B cell (primary cell): Measurements from ENCODE around the gene TUBB8. TPM values are rescaled to one million over a fixed set of nuclear protein-coding genes. Genes with fewer than 3 reads are reported as not detected.

Experiments used
- ATAC-seq: fragments of 200-7000 bp; cut with Tn5 transposase; one replicate; pipeline ENCODE4 v1.10.0; 2021; ENCODE audit warnings: low read depth, mild to moderate bottlenecking, moderate number of reproducible peaks, moderate library complexity
- CTCF ChIA-PET: fragments of 350-600 bp; sonication (Branson Sonifier 250); formaldehyde crosslinking; loops from one replicate; lab custom pipeline; 2021; ENCODE audit warnings: antibody characterized with exemption, inconsistent platforms; lab: Charles Lee
- POLR2A ChIA-PET: fragments of 350-600 bp; sonication (Branson Sonifier 250); formaldehyde crosslinking; loops from one replicate; lab custom pipeline; 2021; ENCODE audit warnings: antibody characterized with exemption; lab: Charles Lee
- DNase-seq: peaks from one replicate; pipeline ENCODE4 v3.0.0; 2013
- H2AFZ ChIP-seq: 2 replicates; pipeline ENCODE4 v1.6.1; 2012; ENCODE audit warnings: mild to moderate bottlenecking, low read depth, low read length; ENCODE audit not compliant: insufficient read depth, poor library complexity, severe bottlenecking
- H3K27ac ChIP-seq, 2 donors: 1 replicate in 1 of 2; 2 replicates in 1 of 2; pipeline ENCODE4 v1.5.1; 2012 to 2013; ENCODE audit warnings: low read length in 2 of 2, mild to moderate bottlenecking in 2 of 2, moderate library complexity in 1 of 2
- H3K27me3 ChIP-seq, 4 experiments: fragments of 200-600 bp in 1 of 4; sonication (generic) in 1 of 4; replicated peaks in 1 of 4; 1 replicate in 2 of 4; 2 replicates in 2 of 4; pipeline versions ENCODE4 v1.6.1 to v1.7.0; 2013 to 2016; ENCODE audit warnings: low read length in 3 of 4, mild to moderate bottlenecking in 2 of 4, mixed read lengths in 1 of 4, moderate library complexity in 1 of 4; ENCODE audit not compliant: insufficient read depth in 4 of 4, control insufficient read depth in 3 of 4; ENCODE audit errors: control extremely low read depth in 1 of 4
- H3K36me3 ChIP-seq, 2 experiments: replicated peaks in 1 of 2; 1 replicate in 1 of 2; 2 replicates in 1 of 2; pipeline versions ENCODE4 v1.6.1 to v1.7.1; 2013; ENCODE audit warnings: low read length in 1 of 2; ENCODE audit not compliant: insufficient read depth in 2 of 2, control insufficient read depth in 1 of 2; ENCODE audit errors: control extremely low read depth in 1 of 2, extremely low read depth in 1 of 2
- H3K4me1 ChIP-seq, 2 donors: fragments of 200-600 bp in 1 of 2; sonication (generic) in 1 of 2; 1 replicate in 1 of 2; 2 replicates in 1 of 2; pipeline versions ENCODE4 v1.5.1 to v1.6.1; 2013 to 2017; ENCODE audit warnings: low read length in 2 of 2; ENCODE audit not compliant: control insufficient read depth in 2 of 2, insufficient read depth in 2 of 2
- H3K4me2 ChIP-seq: replicated peaks from 2 replicates; pipeline ENCODE3; 2012; ENCODE audit warnings: mild to moderate bottlenecking, low read depth, low read length; ENCODE audit not compliant: poor library complexity, severe bottlenecking
- H3K4me3 ChIP-seq, 5 experiments: fragments of 200-600 bp in 1 of 5; sonication (generic) in 1 of 5; 1 replicate in 3 of 5; 2 replicates in 2 of 5; pipeline versions ENCODE4 v1.5.1 to v1.7.0; 2011 to 2016; ENCODE audit warnings: low read length in 4 of 5, mild to moderate bottlenecking in 4 of 5, low read depth in 2 of 5, control low read depth in 1 of 5, moderate library complexity in 1 of 5; ENCODE audit not compliant: insufficient read depth in 1 of 5; ENCODE audit errors: control extremely low read depth in 1 of 5, extremely low read depth in 1 of 5
- H3K79me2 ChIP-seq: fragments of 200-600 bp; sonication (generic); one replicate; pipeline ENCODE4 v1.6.0; 2016; ENCODE audit warnings: low read length; ENCODE audit not compliant: control insufficient read depth, insufficient read depth
- H3K9ac ChIP-seq: fragments of 200-600 bp; sonication (generic); 2 replicates; pipeline ENCODE4 v1.6.1; 2017; ENCODE audit warnings: mild to moderate bottlenecking, low read length, moderate library complexity
- H3K9me3 ChIP-seq, 3 donors: one replicate each; pipeline versions ENCODE4 v1.6.1 to v1.7.1; 2013; ENCODE audit warnings: low read length in 2 of 3; ENCODE audit not compliant: control insufficient read depth in 2 of 3, insufficient read depth in 1 of 3; ENCODE audit errors: control extremely low read depth in 1 of 3
- H4K20me1 ChIP-seq: 2 replicates; pipeline ENCODE4 v1.6.0; 2012; ENCODE audit warnings: mild to moderate bottlenecking, low read length; ENCODE audit not compliant: insufficient read depth, control insufficient read depth, poor library complexity, severe bottlenecking
- H3K27ac Mint-ChIP-seq: one replicate; pipeline ENCODE4 v1.8.0; 2021; ENCODE audit warnings: mixed read lengths
- H3K27me3 Mint-ChIP-seq: one replicate; pipeline ENCODE4 v1.8.0; 2021; ENCODE audit warnings: mixed read lengths
- H3K4me1 Mint-ChIP-seq: one replicate; pipeline ENCODE4 v1.8.0; 2021; ENCODE audit warnings: mixed read lengths
- H3K4me3 Mint-ChIP-seq: one replicate; pipeline ENCODE4 v1.8.0; 2021; ENCODE audit warnings: mixed read lengths
- H3K9me3 Mint-ChIP-seq: one replicate; pipeline ENCODE4 v1.8.0; 2022; ENCODE audit warnings: mixed read lengths; ENCODE audit not compliant: insufficient read depth
- CTCF ChIP-seq: fragments of 200-600 bp; IDR thresholded peaks from one replicate; pipeline ENCODE4 v1.8.0; 2022; ENCODE audit warnings: antibody characterized with exemption, mild to moderate bottlenecking
- EZH2 ChIP-seq: IDR thresholded peaks from 2 replicates; pipeline ENCODE4 v1.6.1; 2012; ENCODE audit warnings: borderline replicate concordance, low read depth, mild to moderate bottlenecking, moderate library complexity, low read length; ENCODE audit not compliant: insufficient read depth, poor library complexity, severe bottlenecking
- WGBS: methylation state at CpG from one replicate; pipeline ENCODE4 v1.1.5; 2013; ENCODE audit warnings: missing lambda C conversion rate; ENCODE audit not compliant: insufficient coverage; 5-methylcytosine and 5-hydroxymethylcytosine counted together
- intact Hi-C: fragments of 100-400 bp; cut with micrococcal nuclease; formaldehyde crosslinking; loops from one replicate; pipeline ENCODE4 v1.10.0; 2022
- polyA plus RNA-seq: library from polyadenylated mRNA; depleted of rRNA; stranded (reverse); fragments of >200 nt; gene quantifications from 2 replicates; pipeline ENCODE4 v1.2.3, GENCODE V29; 2012
- total RNA-seq, 2 donors: library from RNA; stranded (reverse); fragments of 120-200 nt in 1 of 2; gene quantifications; 1 replicate in 1 of 2; 2 replicates in 1 of 2; pipeline versions ENCODE4 v1.2.3 to v1.2.4, GENCODE V29; 2013 to 2022

Gene TUBB8
- total and polyA plus RNA-seq, 2 donors (not counting 1 experiment from before 2014, with no cell fraction given), result 0.64 to 0.84 TPM

DNA sequence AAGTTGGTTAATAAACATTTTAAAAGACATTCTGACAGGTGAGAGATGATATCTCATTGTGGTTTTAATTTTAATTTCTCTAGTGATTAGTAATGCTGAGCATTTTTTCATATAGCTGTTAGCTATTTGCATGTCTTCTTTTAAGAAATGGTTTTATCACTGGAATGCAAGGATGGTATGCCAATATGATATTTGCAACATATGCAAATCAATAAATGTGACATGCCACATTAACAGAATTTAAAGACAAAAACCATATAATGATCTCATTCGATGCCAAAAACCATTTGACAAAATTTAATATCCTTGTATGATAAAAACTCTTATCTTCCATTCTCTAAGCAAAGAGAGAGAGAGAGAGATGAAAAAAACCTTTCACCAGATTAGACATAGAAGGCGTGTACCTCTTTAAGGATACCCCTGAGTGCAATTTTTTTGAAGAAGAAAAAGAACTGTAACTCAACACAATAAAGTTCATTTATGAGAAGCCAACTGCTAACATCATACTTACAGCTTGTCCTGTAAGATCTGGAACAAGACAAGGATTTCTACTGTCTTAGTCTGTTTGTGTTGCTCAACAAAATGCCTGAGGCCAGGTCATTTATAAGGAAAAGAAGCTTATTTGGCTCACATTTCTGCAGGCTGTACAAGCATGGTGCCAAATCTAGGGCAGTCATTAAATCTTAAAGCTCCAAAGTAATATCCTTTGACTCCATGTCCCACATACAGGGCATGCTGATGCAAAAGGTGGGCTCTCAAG, 46.4 kb upstream of the TUBB8 start:
- peaks cover 12% of the 10 kb centered on the region for H3K27me3 Mint-ChIP-seq
- H3K27me3 ChIP-seq, result no peaks in the 10 kb centered on the region
- no peak overlapping the region for H3K4me3 ChIP-seq
- no peak overlapping the region for H3K27ac ChIP-seq
- H3K9me3 Mint-ChIP-seq, result peaks cover 18% of the 10 kb centered on the region
- no CpG with 5 or more reads among the region's 2 CpGs for WGBS
- H4K20me1 ChIP-seq, result no peaks in the 10 kb centered on the region
- ATAC-seq, result no peak
- TF ChIP-seq EZH2 (no peak), CTCF (no peak)
- no peak overlapping the region for H3K9ac ChIP-seq
- H2AFZ ChIP-seq, result no peak overlapping the region
- no peaks in the 10 kb centered on the region for H3K79me2 ChIP-seq
- peaks cover 3 to 25% (median 9%) of the 10 kb centered on the region in 3 donors for H3K9me3 ChIP-seq
- intact Hi-C loops, result no loop called here
- H3K36me3 ChIP-seq, result no peaks in the 10 kb centered on the region
- no peaks in the 10 kb centered on the region for H3K4me1 Mint-ChIP-seq
- DNase-seq, result no peak
- H3K4me2 ChIP-seq, result no peak overlapping the region
- CTCF ChIA-PET, result no interaction called here
- POLR2A ChIA-PET, result no interaction called here
- H3K4me3 Mint-ChIP-seq, result no peak overlapping the region
- no peaks in the 10 kb centered on the region for H3K4me1 ChIP-seq
- no peak overlapping the region for H3K27ac Mint-ChIP-seq

DNA sequence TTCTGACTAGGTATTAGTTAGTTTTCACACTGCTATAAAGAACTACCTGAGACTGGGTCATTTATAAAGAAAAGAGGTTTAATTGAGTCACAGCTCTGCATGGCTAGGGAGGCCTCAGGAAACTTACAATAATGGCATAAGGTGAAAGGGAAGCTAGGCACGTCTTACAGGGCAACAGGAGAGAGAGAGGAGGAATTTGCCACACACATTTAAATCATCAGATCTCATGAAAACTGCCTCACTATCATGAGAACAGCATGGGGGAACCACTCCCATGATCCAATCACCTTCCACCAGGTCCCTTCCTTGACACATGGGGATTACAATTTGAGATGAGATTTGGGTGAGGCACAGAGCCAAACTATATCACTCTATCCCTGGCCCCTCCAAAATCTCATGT, 45.5 kb upstream of the TUBB8 start:
- Mint-ChIP-seq H3K27me3 (peaks cover 14% of the 10 kb centered on the region), H3K4me3 (no peak overlapping the region), H3K4me1 (no peaks in the 10 kb centered on the region), H3K9me3 (peaks cover 18% of the 10 kb centered on the region), H3K27ac (no peak overlapping the region)
- H3K4me2 ChIP-seq, result no peak overlapping the region
- H3K36me3 ChIP-seq, result no peaks in the 10 kb centered on the region
- WGBS, result no CpG with 5 or more reads among the region's 1 CpG
- H4K20me1 ChIP-seq, result no peaks in the 10 kb centered on the region
- H3K4me3 ChIP-seq, result no peak overlapping the region
- DNase-seq (no peak), ATAC-seq (no peak)
- no peak overlapping the region for H3K27ac ChIP-seq
- no peaks in the 10 kb centered on the region for H3K4me1 ChIP-seq
- ChIA-PET CTCF (no interaction called here), POLR2A (no interaction called here)
- TF ChIP-seq CTCF, result no peak
- TF ChIP-seq EZH2, result no peak
- intact Hi-C loops, result no loop called here
- H3K9me3 ChIP-seq, result peaks cover 3 to 25% (median 9%) of the 10 kb centered on the region in 3 donors
- no peak overlapping the region for H2AFZ ChIP-seq
- H3K9ac ChIP-seq, result no peak overlapping the region
- H3K79me2 ChIP-seq, result no peaks in the 10 kb centered on the region
- H3K27me3 ChIP-seq, result peaks cover 0 to 3% (median 0%) of the 10 kb centered on the region in 4 experiments
